ENCODE results near the gene EIF4H.

DNA sequence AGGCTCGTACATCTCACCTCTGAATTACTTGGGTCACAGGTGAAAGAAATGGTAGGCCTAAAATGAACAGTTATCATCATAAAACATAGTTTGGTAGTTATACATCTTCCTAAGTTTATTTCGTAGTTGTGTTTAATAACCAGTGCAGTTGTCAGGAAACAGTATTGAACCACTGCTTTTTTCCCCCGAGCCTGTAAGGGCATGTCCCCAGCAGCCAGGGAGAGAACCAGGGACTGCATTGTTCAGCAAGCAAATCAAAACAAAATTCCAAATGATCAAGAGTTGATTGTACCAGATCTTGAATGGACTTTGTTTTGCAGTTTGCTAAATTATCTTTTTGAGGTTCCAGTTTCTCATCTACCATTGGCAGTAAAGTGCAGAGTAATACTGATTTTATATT lies 2.4 kb downstream of the EIF4H start:
- TF ChIP-seq, protein P1, sequence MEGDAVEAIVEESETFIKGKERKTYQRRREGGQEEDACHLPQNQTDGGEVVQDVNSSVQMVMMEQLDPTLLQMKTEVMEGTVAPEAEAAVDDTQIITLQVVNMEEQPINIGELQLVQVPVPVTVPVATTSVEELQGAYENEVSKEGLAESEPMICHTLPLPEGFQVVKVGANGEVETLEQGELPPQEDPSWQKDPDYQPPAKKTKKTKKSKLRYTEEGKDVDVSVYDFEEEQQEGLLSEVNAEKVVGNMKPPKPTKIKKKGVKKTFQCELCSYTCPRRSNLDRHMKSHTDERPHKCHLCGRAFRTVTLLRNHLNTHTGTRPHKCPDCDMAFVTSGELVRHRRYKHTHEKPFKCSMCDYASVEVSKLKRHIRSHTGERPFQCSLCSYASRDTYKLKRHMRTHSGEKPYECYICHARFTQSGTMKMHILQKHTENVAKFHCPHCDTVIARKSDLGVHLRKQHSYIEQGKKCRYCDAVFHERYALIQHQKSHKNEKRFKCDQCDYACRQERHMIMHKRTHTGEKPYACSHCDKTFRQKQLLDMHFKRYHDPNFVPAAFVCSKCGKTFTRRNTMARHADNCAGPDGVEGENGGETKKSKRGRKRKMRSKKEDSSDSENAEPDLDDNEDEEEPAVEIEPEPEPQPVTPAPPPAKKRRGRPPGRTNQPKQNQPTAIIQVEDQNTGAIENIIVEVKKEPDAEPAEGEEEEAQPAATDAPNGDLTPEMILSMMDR (IDR thresholded peaks at IDR 0.05), result no peak
- TF ChIP-seq EZH2 (IDR thresholded peaks at IDR 0.05), result no peak
- no peak for TF ChIP-seq EZH2phosphoT487 (IDR thresholded peaks at IDR 0.05)
